ENCODE measurements around the gene PCNX1. TPM values are rescaled to one million over a fixed set of nuclear protein-coding genes. Genes with fewer than 3 reads are reported as not detected.
"Not testable (repeated sequence)": the region's sequence is repeated elsewhere in the genome, so short reads cannot be mapped to it uniquely, and the experiment has no call there.

Gene PCNX1
- polyA plus RNA-seq, 1 donor: 43.9 TPM

- no peaks in the 10 kb centered on the region for H3K27me3 ChIP-seq (ENCODE audit: control insufficient read depth, insufficient read depth, low read length)
- H3K4me1 ChIP-seq (ENCODE audit: control insufficient read depth, insufficient read depth, low read length): no peaks in the 10 kb centered on the region
- no CpG with 5 or more reads among the region's 1 CpG for WGBS (ENCODE audit: insufficient coverage, low lambda C conversion rate)
- no peak for DNase-seq
- no peaks in the 10 kb centered on the region for H3K36me3 ChIP-seq (ENCODE audit: control insufficient read depth, insufficient read depth, low read length)
- no peak overlapping the region for H3K4me3 ChIP-seq (ENCODE audit: low read length)
- H3K27ac ChIP-seq (ENCODE audit: low read length): no peak overlapping the region
- no peaks in the 10 kb centered on the region for H3K9me3 ChIP-seq (ENCODE audit: control insufficient read depth, low read depth, low read length)
Observed at GRCh38 chr14:70879448-70879847, 27.8 kb upstream of the PCNX1 start.

GRCh38 chr14:70880888-70881287 is 26.4 kb upstream of the PCNX1 start:
- not testable (repeated sequence) for H3K27ac ChIP-seq (ENCODE audit: low read length); DNase-seq; H3K4me1 ChIP-seq (ENCODE audit: control insufficient read depth, insufficient read depth, low read length); H3K9me3 ChIP-seq (ENCODE audit: control insufficient read depth, low read depth, low read length); H3K4me3 ChIP-seq (ENCODE audit: low read length); H3K36me3 ChIP-seq (ENCODE audit: control insufficient read depth, insufficient read depth, low read length); H3K27me3 ChIP-seq (ENCODE audit: control insufficient read depth, insufficient read depth, low read length)
- 60% methylated on average over 1 of the region's 1 CpG for WGBS (ENCODE audit: insufficient coverage, low lambda C conversion rate)

- WGBS (ENCODE audit: insufficient coverage, low lambda C conversion rate): 40% methylated on average over 1 of the region's 7 CpGs
- no peaks in the 10 kb centered on the region for H3K9me3 ChIP-seq (ENCODE audit: control insufficient read depth, low read depth, low read length)
- H3K27me3 ChIP-seq (ENCODE audit: control insufficient read depth, insufficient read depth, low read length): no peaks in the 10 kb centered on the region
- DNase-seq: no peak
- no peak overlapping the region for H3K4me3 ChIP-seq (ENCODE audit: low read length)
- no peaks in the 10 kb centered on the region for H3K36me3 ChIP-seq (ENCODE audit: control insufficient read depth, insufficient read depth, low read length)
- no peak overlapping the region for H3K27ac ChIP-seq (ENCODE audit: low read length)
- no peaks in the 10 kb centered on the region for H3K4me1 ChIP-seq (ENCODE audit: control insufficient read depth, insufficient read depth, low read length)
Observed at GRCh38 chr14:70881549-70882177, 25.6 kb upstream of the PCNX1 start.

GRCh38 chr14:70882776-70883492 is 24.3 kb upstream of the PCNX1 start:
- Histone ChIP-seq H3K4me3 (ENCODE audit: low read length) (no peak overlapping the region), H3K36me3 (ENCODE audit: control insufficient read depth, insufficient read depth, low read length) (no peaks in the 10 kb centered on the region), H3K4me1 (ENCODE audit: control insufficient read depth, insufficient read depth, low read length) (no peaks in the 10 kb centered on the region), H3K27me3 (ENCODE audit: control insufficient read depth, insufficient read depth, low read length) (peaks cover 2% of the 10 kb centered on the region), H3K9me3 (ENCODE audit: control insufficient read depth, low read depth, low read length) (no peaks in the 10 kb centered on the region), H3K27ac (ENCODE audit: low read length) (no peak overlapping the region)
- WGBS (ENCODE audit: insufficient coverage, low lambda C conversion rate): no CpG with 5 or more reads among the region's 6 CpGs
- DNase-seq: no peak

- no peak for DNase-seq
- no peak overlapping the region for H3K4me3 ChIP-seq (ENCODE audit: low read length)
- H3K27me3 ChIP-seq (ENCODE audit: control insufficient read depth, insufficient read depth, low read length): peaks cover 3% of the 10 kb centered on the region
- no peak overlapping the region for H3K27ac ChIP-seq (ENCODE audit: low read length)
- no peaks in the 10 kb centered on the region for H3K4me1 ChIP-seq (ENCODE audit: control insufficient read depth, insufficient read depth, low read length)
- no peaks in the 10 kb centered on the region for H3K36me3 ChIP-seq (ENCODE audit: control insufficient read depth, insufficient read depth, low read length)
- no peaks in the 10 kb centered on the region for H3K9me3 ChIP-seq (ENCODE audit: control insufficient read depth, low read depth, low read length)
- 100% methylated on average over 1 of the region's 8 CpGs for WGBS (ENCODE audit: insufficient coverage, low lambda C conversion rate)
Observed at GRCh38 chr14:70884595-70885342, 22.5 kb upstream of the PCNX1 start.

GRCh38 chr14:70885343-70886022 is 21.8 kb upstream of the PCNX1 start:
- Histone ChIP-seq H3K4me1 (ENCODE audit: control insufficient read depth, insufficient read depth, low read length) (no peaks in the 10 kb centered on the region), H3K27ac (ENCODE audit: low read length) (no peak overlapping the region)
- DNase-seq: no peak

GRCh38 chr14:70886421-70887206 is 20.6 kb upstream of the PCNX1 start:
- Histone ChIP-seq H3K4me3 (ENCODE audit: low read length) (no peak overlapping the region), H3K4me1 (ENCODE audit: control insufficient read depth, insufficient read depth, low read length) (no peaks in the 10 kb centered on the region), H3K27me3 (ENCODE audit: control insufficient read depth, insufficient read depth, low read length) (peaks cover 3% of the 10 kb centered on the region), H3K9me3 (ENCODE audit: control insufficient read depth, low read depth, low read length) (no peaks in the 10 kb centered on the region), H3K27ac (ENCODE audit: low read length) (no peak overlapping the region), H3K36me3 (ENCODE audit: control insufficient read depth, insufficient read depth, low read length) (no peaks in the 10 kb centered on the region)
- peak in 1 of 2 donors; percentile 15 for DNase-seq
- WGBS (ENCODE audit: insufficient coverage, low lambda C conversion rate): 80% methylated on average over 1 of the region's 5 CpGs

More at GRCh38 chr14:70885343-70886022, 21.8 kb upstream of the PCNX1 start:
- H3K36me3 ChIP-seq (ENCODE audit: control insufficient read depth, insufficient read depth, low read length): no peaks in the 10 kb centered on the region
- no peak overlapping the region for H3K4me3 ChIP-seq (ENCODE audit: low read length)
- 60% methylated on average over 1 of the region's 5 CpGs for WGBS (ENCODE audit: insufficient coverage, low lambda C conversion rate)
- H3K9me3 ChIP-seq (ENCODE audit: control insufficient read depth, low read depth, low read length): no peaks in the 10 kb centered on the region
- H3K27me3 ChIP-seq (ENCODE audit: control insufficient read depth, insufficient read depth, low read length): peaks cover 3% of the 10 kb centered on the region

- no peaks in the 10 kb centered on the region for H3K9me3 ChIP-seq (ENCODE audit: control insufficient read depth, low read depth, low read length)
- H3K4me1 ChIP-seq (ENCODE audit: control insufficient read depth, insufficient read depth, low read length): no peaks in the 10 kb centered on the region
Observed at GRCh38 chr14:70887207-70887681, 20.0 kb upstream of the PCNX1 start.

GRCh38 chr14:70887737-70888499 is 19.3 kb upstream of the PCNX1 start:
- Histone ChIP-seq H3K27ac (ENCODE audit: low read length) (no peak overlapping the region), H3K9me3 (ENCODE audit: control insufficient read depth, low read depth, low read length) (no peaks in the 10 kb centered on the region), H3K4me3 (ENCODE audit: low read length) (no peak overlapping the region), H3K36me3 (ENCODE audit: control insufficient read depth, insufficient read depth, low read length) (no peaks in the 10 kb centered on the region), H3K27me3 (ENCODE audit: control insufficient read depth, insufficient read depth, low read length) (peaks cover 3% of the 10 kb centered on the region), H3K4me1 (ENCODE audit: control insufficient read depth, insufficient read depth, low read length) (no peaks in the 10 kb centered on the region)
- no CpG with 5 or more reads among the region's 3 CpGs for WGBS (ENCODE audit: insufficient coverage, low lambda C conversion rate)
- DNase-seq: no peak

More at GRCh38 chr14:70887207-70887681, 20.0 kb upstream of the PCNX1 start:
- Histone ChIP-seq H3K27ac (ENCODE audit: low read length) (no peak overlapping the region), H3K4me3 (ENCODE audit: low read length) (no peak overlapping the region), H3K36me3 (ENCODE audit: control insufficient read depth, insufficient read depth, low read length) (no peaks in the 10 kb centered on the region), H3K27me3 (ENCODE audit: control insufficient read depth, insufficient read depth, low read length) (peaks cover 3% of the 10 kb centered on the region)
- peak in 1 of 2 donors; percentile 17 for DNase-seq
- WGBS (ENCODE audit: insufficient coverage, low lambda C conversion rate): 80% methylated on average over 2 of the region's 3 CpGs

Measured in large intestine (tissue), 3 donors.